GM12873 (cell line): Measurements from ENCODE around the gene SRSF4.
A peak's percentile ranks its signal among the peaks of the same experiment; 100 is the strongest.

Experiments
- TF ChIP-seq, protein P1 (sequence below): IDR thresholded peaks from 2 replicates; pipeline ENCODE4 v1.5.1; 2012; ENCODE audit warnings: low read depth, mild to moderate bottlenecking, moderate library complexity, low read length, control low read depth; ENCODE audit not compliant: insufficient read depth; ENCODE audit errors: missing control alignments

The SRSF4 gene

DNA sequence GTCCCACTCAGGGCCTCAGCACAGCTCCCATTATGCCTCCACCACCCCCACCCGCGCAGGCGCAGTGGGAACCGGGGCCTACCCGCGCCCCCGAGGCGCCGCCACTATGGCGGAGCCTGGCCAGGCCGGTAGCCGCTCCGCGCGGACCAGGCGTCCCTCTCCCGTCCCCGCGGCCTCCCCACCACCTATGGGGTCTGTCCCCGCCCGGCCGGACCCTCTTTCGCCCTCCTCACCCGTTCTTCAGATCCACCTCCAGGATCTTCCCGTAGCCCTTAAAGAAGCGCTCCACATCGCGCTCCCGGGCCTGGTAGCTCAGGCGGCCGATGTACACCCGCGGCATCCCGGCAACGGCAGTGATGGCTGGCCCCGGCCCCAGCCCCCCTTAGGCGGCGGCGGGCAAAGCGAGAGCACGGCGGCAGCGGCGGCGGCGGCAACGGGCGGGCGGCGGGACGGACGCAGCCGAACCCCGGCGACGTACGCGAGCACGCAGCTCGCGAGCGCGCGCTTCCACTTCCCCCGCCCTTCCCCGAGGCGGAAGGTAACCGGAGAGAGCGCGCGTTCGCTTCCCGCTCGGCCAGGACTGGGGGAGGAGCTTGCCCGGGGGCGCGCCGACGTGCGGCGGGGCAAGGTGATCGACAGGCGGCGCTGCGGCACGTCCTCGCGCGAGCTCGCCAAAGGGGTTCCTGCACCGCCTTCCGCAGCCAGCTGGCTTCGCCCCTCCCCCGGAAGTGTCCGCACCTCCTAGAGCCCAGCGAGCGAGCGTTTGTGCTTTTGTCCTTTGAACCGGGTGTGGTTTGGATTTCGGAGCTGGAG is at the start of gene SRSF4:
TSS of gene SRSF4 (minus strand) at position 488 of the 813 bp plus-strand sequence. CDS start at position 340, 148 bp downstream.
- TF ChIP-seq, protein P1, sequence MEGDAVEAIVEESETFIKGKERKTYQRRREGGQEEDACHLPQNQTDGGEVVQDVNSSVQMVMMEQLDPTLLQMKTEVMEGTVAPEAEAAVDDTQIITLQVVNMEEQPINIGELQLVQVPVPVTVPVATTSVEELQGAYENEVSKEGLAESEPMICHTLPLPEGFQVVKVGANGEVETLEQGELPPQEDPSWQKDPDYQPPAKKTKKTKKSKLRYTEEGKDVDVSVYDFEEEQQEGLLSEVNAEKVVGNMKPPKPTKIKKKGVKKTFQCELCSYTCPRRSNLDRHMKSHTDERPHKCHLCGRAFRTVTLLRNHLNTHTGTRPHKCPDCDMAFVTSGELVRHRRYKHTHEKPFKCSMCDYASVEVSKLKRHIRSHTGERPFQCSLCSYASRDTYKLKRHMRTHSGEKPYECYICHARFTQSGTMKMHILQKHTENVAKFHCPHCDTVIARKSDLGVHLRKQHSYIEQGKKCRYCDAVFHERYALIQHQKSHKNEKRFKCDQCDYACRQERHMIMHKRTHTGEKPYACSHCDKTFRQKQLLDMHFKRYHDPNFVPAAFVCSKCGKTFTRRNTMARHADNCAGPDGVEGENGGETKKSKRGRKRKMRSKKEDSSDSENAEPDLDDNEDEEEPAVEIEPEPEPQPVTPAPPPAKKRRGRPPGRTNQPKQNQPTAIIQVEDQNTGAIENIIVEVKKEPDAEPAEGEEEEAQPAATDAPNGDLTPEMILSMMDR, result peak; percentile 69

DNA sequence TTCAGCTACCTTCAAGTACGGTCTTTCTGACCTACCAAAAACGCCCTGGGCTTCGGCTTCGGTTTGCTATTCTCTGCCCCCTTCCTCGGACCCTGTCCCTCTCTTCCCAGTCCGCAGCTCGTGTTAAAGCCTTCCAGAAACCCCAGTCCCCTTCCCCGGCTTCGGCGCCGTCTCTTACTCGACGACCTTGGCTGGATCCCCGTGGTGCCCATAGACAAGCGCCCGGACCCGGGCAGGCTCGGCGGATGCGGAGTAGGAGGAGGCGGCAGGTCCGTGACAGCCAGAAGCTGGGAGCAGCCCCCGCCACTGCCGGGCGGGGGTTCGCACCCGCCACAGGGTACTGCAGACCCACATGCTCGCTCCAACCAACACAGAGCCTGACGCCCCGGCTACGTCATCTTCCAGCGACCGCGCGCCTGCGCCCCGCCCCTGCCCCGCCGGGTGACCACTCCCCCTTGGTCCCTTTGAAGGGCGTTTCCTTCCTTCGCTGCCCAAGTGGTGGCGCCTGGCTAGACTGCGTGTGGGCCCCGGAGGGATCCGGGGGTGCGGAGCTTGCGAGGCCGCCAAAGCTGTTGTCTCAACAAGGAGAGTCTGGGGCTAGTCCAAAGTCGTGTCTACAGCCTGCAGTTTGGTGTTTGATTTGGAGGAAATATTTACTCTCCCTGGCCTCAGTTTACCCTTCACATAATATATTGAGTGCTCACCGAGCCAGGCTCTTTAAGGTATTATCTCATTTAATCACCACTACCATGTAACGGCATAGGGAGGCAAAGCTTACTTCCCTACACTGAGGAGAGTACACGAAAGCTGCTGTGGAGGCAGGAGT is 49.1 kb upstream of the SRSF4 start, which contains the start of gene MECR:
TSS of gene MECR (minus strand) at position 382 of the 826 bp plus-strand sequence. CDS start at position 354, 28 bp downstream.
- TF ChIP-seq, protein P1, result peak; percentile 32

DNA sequence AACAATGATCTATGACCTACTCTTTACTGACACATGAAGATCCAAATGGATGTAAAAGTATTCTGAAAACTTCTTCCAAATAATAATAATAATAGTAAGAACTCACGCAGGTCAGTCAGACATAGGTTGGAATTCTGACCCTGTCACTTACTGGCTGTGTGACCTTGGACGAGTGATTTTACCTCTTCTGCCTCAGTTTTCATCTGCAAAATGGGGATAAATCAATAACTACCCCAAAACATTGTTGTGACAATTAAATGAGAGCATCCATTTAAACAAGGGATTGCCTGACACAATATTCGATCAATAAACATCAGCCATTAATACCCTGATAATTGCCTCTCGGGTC is 48.5 kb upstream of the SRSF4 start:
- TF ChIP-seq, protein P1, result no peak

DNA sequence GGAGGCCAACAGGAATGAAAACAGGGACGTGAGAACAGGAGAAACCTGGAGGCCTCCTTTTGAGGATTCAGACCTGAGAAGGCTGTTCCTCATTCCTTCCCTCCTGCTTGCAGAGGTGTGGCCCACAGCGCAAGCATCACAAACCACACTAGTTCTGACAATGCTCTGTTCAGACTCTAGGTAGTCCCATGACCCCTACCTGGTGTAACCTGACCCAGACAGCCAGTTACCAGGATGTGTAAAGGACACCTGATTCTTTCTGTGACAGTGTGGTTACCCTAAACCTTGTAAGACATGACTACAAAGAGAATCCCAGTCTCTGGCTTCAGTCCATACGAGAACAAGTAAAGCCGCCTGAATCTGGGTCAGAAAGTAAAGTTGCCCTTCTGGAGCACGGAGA is 45.8 kb upstream of the SRSF4 start:
- TF ChIP-seq, protein P1, result no peak

DNA sequence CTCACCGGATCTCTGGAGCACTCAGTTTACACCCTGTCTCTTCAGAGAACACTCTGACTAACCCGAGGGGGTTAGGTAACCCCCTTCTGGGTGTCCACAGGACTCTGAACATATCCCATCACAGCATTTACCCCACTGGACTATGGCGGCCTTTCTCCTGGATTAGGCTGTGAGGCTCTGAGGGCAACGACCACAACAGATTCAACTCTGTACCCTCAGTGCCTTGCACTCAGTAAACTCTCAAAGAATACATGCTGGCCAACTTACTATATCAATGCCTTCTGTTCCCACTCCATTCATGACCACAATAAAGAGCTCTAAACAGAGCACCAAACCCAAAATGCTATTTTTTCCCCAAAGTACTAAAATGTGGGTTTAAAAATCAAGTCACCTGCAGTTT is 43.7 kb upstream of the SRSF4 start:
- TF ChIP-seq, protein P1, result no peak

DNA sequence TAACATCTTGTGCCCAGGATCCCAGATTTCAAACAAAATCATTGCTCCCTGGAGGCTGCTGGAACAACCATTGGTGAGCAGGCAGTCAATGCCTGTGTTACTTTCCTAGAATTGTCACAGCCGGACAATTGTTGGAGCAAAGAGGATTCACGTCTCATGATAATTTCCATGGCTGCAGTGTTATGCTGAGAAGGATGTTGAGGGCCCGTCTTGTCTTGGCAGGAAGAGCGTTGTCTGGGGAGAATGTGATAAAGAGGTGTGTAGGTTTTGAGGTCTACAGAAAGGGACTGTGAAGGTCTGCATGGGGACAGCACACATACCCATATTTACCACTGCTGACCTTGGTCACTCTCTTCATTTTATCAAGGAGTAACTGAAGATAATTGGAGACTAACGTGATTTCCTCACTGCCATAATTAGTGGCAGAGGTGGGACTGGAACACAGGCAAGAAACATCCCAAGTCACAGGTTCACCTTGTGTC is 42.7 kb upstream of the SRSF4 start:
- TF ChIP-seq, protein P1, result no peak

DNA sequence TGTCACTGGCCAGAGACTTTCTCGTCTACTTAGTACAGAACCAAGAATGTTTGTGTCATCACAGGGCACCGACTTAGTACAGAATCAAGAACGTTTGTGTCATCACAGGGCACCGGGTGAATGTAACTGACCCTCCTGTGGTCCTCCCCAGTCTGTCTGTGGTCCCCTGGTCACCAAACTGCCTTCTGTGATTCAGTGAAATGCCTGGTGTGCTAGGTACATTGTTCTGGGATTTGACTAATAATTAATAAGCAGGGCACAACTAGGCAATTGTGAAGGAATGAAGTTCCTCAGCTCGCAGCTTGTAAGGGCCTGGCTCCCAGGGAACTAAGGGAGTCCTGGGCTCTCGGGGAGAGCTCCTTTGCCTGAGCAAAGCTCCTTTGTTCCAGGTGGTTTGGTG is 41.8 kb upstream of the SRSF4 start:
- TF ChIP-seq, protein P1, result no peak
